Mammary epithelial cell (primary cell): Measurements from ENCODE around the gene TRIM37.

Experiments
- CTCF ChIP-seq, 2 donors: IDR thresholded peaks in 1 of 2; conservative IDR thresholded peaks in 1 of 2; 2 replicates each; pipeline ENCODE4 v1.5.1; 2011 to 2012; ENCODE audit warnings: inconsistent platforms in 2 of 2, low read length in 2 of 2, mild to moderate bottlenecking in 2 of 2, control low read depth in 1 of 2, low read depth in 1 of 2; ENCODE audit not compliant: insufficient read depth in 1 of 2; ENCODE audit errors: extremely low read depth in 1 of 2
- EZH2 ChIP-seq: IDR thresholded peaks from 2 replicates; pipeline ENCODE4 v1.6.1; 2012; ENCODE audit warnings: low read length, inconsistent platforms, borderline replicate concordance

GRCh38 chr17:59141860-59142259 is 35.2 kb upstream of the TRIM37 start:
- no peak for TF ChIP-seq CTCF (conservative IDR thresholded peaks at IDR 0.05 in 1 of 2, IDR thresholded peaks at IDR 0.05 in 1 of 2; ENCODE audit: extremely low read depth in 1 of 2, insufficient read depth in 1 of 2, low read depth in 1 of 2, low read length in 2 of 2)
- TF ChIP-seq EZH2 = no peak
